GM18867 (cell line): ENCODE measurements around the gene KRTAP9-2.
"Not testable (repeated sequence)": the region's sequence is repeated elsewhere in the genome, so short reads cannot be mapped to it uniquely, and the experiment has no call there.

Experiments used
- ATAC-seq: cut with Tn5 transposase; IDR thresholded peaks from one replicate; pipeline ENCODE4 v1.9.1; 2021; ENCODE audit warnings: mild to moderate bottlenecking, moderate library complexity; ENCODE audit not compliant: unreplicated experiment

Gene KRTAP9-2

GRCh38 chr17:41226598-41227095 is at the start of gene KRTAP9-2:
TSS of gene KRTAP9-2 (plus strand) at chr17:41226648. CDS start at chr17:41226655, 7 bp downstream.
- not testable (repeated sequence) for ATAC-seq

GRCh38 chr17:41176744-41177387 is 49.6 kb upstream of the KRTAP9-2 start:
- ATAC-seq: no peak

- no peak for ATAC-seq
These were observed 48.6 kb upstream of the KRTAP9-2 start, which contains the start of gene KRTAP4-2 for GRCh38 chr17:41177727-41178271. TSS of gene KRTAP4-2 (minus strand) at chr17:41178221. CDS start at chr17:41178164, 57 bp downstream.

GRCh38 chr17:41178341-41178740 is 48.1 kb upstream of the KRTAP9-2 start:
- no peak for ATAC-seq

GRCh38 chr17:41178843-41179616 is 47.4 kb upstream of the KRTAP9-2 start:
- ATAC-seq: no peak

GRCh38 chr17:41184480-41184961 is 41.9 kb upstream of the KRTAP9-2 start, which contains the start of gene KRTAP4-1:
TSS of gene KRTAP4-1 (minus strand) at chr17:41184911. CDS start at chr17:41184854, 57 bp downstream.
- ATAC-seq: no peak

- ATAC-seq: no peak
These were observed 41.4 kb upstream of the KRTAP9-2 start for GRCh38 chr17:41185001-41185400.

GRCh38 chr17:41186872-41187271 is 39.6 kb upstream of the KRTAP9-2 start:
- no peak for ATAC-seq

- not testable (repeated sequence) for ATAC-seq
These were observed 36.6 kb upstream of the KRTAP9-2 start, which contains the start of gene KRTAP9-1 for GRCh38 chr17:41189837-41190318. TSS of gene KRTAP9-1 (plus strand) at chr17:41189887. CDS start at chr17:41189887, 0 bp downstream.

GRCh38 chr17:41190328-41190727 is 36.1 kb upstream of the KRTAP9-2 start:
- ATAC-seq: no peak

GRCh38 chr17:41196068-41196467 is 30.4 kb upstream of the KRTAP9-2 start:
- no peak for ATAC-seq

GRCh38 chr17:41199421-41200078 is 26.9 kb upstream of the KRTAP9-2 start:
- no peak for ATAC-seq

- no peak for ATAC-seq
These were observed 14.5 kb upstream of the KRTAP9-2 start for GRCh38 chr17:41211845-41212466.

- no peak for ATAC-seq
These were observed 13.8 kb upstream of the KRTAP9-2 start for GRCh38 chr17:41212524-41213169.

- no peak for ATAC-seq
These were observed 10.8 kb upstream of the KRTAP9-2 start for GRCh38 chr17:41215681-41216080.

GRCh38 chr17:41223821-41224220 is 2.6 kb upstream of the KRTAP9-2 start:
- no peak for ATAC-seq

GRCh38 chr17:41226051-41226450 is 397 bp upstream of the KRTAP9-2 start:
- ATAC-seq: no peak

- no peak for ATAC-seq
These were observed 3.6 kb downstream of the KRTAP9-2 start for GRCh38 chr17:41230094-41230493.

- no peak for ATAC-seq
These were observed 5.3 kb downstream of the KRTAP9-2 start for GRCh38 chr17:41231731-41232130.
